Activated naive CD4-positive, alpha-beta T cell treated with anti-CD3 and anti-CD28 coated beads, Interleukin-2, amount 50 U/mL, for 16 hours (primary cell): ENCODE data around the gene LRP2.

ENCODE experiments used
- DNase-seq: peaks from one replicate; pipeline ENCODE4 v3.0.0-alpha.2; 2020

Gene LRP2

DNA sequence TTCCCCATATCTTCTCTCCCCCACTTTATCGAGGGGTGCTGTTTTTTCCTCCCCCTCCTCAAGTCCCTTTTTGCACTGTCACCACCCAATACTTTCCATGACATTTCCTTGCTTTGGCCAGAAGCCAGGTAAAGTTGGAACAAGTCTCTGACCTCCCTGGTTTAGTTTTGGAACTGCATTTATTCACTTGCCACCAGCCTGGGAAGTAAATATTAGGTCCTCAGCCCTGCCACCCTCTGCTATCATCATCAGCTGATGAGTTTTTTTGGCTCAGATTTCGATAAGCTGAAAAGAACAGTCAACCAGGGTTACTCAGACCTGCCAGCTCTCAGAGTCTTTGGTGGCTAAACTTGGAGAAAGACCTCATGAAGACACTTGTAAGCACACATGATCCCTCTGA lies 246.0 kb downstream of the LRP2 start:
- no peak for DNase-seq

DNA sequence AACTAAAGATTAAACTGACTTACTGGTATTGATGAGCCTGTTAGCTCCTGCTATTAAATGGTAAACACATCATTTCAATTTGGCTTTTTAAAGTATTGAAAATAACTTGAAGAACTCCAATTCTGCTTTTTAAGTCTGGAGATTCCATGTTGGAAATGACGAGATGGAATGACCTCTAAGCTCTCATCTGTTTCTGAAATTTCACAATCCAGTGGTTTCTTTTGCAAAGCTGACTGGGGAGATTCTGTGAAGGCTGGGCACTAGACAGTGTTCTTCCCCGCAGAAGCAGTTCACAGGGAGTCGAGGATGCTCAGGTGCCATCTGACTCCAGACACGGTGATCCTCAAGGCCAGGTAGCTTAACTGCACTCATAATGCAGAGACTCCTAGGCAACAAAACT lies 248.3 kb downstream of the LRP2 start:
- DNase-seq = no peak

DNA sequence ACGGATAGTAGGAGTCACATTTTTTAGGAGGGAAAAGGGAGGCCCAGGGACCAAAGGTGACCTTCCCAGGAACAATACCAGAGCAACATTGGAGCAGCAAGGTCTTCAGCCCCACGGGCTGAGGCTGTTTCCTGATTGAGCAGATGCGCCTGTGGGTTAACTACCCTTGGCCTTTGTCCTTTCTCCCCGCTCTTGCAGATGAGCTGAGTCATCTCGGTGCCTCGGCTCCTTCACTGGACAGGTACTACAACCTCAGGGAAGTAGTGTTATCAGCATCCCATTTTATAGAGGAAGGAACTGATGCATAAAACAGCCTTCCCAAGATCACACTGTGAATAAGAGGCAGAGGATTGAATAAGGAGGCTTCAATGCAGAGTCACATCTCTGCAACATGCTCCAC lies 249.5 kb downstream of the LRP2 start:
- DNase-seq = no peak

DNA sequence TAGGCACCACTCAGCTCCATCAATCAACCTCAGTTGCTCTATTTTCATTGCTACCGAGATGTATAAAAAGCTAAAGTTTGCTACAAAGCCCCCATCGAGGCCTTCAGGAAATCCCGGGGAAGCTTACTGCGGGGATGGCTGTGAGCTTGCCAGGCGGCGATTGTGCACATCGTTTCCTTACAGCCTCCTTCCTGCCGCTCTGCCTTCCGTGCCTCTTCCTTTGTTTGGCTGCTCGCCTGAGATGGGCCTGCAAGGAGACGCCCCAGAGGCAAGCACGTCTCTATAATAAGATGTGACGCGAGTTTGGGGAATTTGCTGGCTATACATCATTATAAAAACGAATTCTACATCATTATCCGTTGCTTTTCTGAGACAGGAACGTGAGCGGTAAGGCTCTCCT lies 251.4 kb downstream of the LRP2 start:
- no peak for DNase-seq

DNA sequence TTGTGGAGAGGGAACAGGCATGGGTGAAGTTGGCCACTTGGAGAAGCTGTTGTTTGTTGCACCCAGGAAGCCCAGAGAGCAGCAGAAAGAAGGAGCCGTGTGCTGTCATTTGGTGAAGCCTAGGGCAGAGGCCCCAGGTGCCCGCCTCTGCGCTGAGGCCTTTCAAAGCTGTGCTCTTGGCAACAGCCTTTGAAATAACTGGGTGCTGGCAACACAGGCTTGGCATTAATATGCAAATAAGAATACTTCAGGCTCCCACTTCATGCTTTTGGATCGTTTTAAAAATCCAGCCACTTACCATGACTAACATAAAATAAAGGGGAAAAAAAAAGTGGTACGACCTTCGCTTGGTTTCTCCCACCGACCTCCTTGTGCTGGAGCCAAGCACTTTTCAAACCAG lies 251.9 kb downstream of the LRP2 start:
- no peak for DNase-seq

DNA sequence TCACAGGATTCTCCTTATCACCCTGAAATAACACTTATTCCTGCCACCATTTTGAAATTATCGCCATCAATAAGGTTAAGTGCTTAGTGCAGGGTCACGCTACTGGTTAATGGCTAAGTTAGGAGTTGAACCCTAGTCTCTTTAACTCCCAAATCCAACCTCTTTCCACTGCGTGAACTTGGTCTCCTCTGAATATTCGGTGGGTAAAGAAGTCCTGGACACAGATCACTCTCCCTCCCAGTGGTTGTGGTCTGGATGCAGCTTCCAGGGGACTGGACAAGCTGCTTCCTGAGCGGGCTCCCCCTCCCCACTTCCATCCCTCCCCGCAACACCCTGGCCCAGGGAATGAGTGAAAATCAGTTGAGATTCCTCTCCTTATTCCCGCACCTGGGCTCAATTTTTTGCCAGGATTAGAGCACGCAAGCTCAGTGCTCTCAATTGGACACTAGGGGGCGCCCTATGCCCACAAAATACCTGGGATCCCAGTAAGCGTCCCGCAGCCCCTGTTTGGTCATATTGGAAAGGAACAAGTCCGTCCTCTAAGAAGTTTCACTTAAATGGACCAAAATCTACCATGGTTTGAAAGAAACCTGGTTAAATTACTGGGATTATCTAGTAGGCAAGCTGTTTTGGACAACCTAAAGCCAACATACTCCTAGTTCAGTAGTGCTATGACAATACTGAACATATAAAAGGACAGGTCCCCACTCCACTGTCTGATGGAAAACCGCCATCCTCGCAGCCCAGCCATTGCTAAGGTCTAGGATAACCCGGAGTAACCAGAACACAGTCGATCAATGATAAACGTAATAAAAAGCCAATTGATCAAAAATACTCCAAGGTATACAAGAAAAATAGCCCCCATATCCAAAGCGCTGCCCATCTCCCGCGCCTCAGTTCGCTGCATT lies 252.6 kb downstream of the LRP2 start:
- DNase-seq = peak; percentile 67

DNA sequence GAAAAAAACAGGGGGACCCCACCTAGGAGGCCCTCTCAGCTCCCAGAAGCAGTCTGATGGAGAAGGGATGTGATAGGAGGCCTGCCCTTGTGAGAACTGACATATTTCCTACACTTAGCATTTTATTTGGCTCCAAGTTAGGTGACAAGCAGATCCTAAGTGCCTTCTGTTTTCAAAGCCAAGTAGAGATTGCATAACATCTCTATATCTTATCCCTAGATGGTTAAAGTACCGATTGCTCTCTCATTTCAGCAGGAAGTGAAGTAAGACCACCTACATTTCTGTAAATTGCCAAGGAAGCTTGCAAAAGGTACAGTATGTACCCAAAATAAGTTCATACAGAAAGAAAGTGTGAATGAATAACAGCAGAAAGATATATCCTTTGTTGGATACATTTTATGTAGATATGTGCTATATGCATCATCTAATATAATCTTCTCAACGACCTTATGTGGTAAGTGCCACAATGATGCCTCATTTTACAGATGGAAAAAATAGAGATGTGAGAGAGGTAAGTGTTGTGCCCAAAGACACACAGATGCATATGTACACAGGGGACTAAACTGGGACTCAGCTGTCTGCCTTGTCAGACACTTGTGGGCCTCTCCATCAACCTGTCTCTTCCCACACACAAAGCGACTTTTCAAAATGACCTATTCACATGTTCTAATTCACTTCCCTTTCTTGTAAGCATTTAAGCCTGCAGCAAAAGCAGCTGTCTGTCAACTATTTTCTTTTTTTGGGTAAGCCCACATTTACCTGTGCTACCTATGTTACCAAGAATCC lies 254.0 kb downstream of the LRP2 start:
- no peak for DNase-seq

DNA sequence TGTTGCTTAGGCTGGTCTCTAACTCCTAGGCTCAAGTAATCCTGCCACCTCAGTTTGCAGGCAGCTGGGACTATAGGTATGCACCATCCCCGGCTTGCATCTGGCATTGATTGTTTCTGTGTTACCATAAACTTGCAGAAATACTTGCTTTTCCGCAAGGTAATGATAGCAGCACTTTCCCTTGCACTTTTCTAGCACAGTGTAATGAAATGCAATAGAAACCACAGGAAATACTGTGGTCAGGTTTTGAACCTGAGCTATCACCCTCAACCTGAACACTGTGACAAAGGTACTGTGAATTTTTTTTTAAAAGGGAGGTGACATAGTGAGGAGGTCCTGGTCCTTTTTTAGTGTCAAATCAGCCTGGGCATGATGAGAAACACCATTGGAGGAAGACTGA lies 254.7 kb downstream of the LRP2 start:
- DNase-seq = no peak

DNA sequence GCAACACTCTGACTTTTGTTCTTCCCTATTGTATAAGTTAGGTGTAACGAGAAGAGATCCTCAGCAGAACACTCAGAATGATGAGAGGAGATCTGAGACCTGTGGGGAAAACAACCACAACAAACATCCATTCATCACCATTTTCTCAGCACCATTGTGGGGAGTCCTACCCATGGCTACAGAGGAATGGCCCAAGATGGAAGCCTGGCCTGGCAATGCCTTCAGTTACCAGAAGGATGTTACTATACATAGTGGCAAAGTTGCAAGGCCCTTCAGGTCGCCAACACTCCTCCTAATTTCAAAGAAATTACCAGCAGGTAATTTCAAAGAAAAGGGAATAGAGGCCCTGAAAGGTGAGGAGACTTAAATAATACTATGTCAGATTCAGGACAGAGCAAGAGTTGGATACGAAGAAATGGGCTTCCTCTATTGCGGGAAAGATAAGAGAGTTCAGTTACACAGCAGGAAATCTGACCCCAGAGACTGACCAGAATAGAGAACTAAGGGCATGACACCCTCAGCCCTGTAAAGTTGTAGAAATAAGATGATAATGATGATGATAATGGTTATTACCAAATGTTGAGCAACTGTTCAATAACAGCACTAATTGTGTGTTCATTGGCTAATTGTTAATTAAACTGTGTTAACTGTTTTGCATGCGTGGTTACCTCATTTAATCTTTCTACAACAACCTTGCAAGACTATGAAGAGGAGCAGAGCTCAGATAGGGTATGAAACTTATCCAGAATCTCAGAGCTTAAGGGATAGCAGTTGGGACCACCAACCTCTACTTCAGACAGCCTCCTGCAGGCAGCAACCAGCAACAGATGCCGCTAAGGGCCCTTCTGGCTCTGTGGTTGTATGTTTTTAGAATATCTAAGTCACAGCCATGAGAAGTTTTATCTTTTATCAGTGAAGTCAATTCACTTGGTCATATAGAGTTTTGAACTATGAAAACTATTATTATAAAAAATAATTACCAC lies 255.5 kb downstream of the LRP2 start:
- DNase-seq = no peak

DNA sequence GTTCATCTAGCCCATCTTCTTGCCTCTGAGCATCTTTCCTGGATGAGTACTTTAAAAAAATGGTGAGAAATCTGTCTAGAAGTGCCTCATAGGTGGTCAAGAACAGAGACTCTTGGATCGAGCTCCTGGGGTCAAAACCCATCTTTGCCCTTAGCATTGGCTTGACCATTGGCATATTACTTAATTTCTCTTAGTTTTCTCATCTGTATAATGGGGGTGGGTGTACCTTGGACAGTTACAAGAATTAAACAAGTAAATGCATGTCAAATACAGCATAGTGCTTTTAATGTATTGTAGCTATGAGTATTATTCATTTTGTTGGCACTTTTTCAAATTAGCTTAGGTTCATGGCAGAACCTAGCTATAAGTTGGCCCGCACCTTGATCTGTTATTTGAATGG lies 256.2 kb downstream of the LRP2 start:
- no peak for DNase-seq

DNA sequence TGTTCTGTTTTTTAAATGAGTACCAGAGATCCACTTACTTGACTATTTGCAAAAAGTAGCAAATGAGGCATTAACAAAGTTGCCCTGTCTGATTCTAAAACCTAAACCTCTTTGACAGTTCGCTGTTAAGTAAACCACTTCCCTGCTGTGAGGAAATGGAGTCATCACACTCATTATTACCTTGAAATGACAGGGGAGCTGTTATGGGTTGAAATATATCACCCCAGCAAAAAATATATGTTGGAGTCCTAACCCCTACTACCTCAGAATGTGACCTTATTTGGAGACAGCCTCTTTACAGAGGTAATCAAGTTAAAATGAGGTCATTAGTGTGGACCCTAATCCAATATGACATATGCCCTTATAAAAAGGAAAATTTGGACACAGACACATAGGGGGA lies 256.9 kb downstream of the LRP2 start:
- DNase-seq = no peak

DNA sequence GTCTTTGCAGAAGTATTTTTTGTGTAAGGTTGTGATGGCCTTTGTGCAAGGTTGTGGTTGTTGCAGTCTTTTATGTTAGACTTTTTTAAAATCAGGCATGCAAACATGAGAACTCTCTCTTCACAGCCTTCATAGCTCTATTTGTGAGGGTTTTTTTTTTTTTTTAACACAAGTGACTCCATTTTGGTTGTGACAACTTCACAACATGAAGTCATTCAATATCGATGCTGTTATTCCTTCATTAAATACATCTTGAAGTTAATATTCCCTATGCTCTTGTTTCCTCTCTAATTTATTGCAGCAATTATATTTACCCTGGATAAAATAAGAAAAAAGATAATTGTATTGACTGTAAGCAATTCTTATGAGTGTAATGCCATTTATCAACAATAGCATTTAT lies 257.5 kb downstream of the LRP2 start:
- no peak for DNase-seq

DNA sequence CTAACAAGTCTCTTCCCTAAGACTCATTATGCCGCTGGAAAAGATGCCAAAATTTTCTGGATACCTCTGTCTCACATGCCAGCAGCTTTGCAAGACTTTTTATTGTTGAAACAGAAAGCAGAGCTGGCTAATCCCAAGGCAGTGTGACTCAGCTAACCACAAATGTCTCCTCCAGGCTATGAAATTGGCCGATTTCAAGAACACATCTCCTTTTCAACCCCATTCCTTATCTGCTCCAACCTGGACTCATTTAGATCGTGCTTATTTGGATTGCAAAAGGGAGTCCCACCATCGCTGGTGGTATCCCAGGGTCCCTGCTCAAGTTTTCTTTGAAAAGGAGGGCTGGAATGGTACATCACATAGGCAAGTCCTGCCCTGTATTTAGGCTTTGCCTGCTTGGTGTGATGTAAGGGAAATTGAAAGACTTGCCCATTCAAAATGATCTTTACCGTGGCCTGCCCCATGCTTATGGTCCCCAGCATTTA lies 266.7 kb downstream of the LRP2 start:
- DNase-seq = no peak

DNA sequence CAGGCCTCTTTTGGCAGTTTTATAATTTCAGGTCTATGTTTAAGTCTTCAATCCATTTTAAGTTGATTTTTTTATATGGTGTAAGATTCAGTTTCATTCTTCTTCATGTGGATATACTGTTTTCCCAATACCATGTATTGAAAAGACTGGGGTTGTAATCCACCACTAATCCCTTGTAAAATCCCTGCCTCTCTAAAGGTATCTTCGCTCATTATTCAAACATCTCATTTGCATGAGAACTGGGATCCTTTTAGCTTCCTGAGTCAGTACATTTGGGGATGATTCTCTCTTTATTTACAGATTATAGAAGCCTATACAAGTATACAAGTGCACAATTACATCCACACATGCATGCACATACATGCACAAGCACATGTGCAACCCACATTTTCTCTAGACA lies 267.7 kb downstream of the LRP2 start:
- no peak for DNase-seq

DNA sequence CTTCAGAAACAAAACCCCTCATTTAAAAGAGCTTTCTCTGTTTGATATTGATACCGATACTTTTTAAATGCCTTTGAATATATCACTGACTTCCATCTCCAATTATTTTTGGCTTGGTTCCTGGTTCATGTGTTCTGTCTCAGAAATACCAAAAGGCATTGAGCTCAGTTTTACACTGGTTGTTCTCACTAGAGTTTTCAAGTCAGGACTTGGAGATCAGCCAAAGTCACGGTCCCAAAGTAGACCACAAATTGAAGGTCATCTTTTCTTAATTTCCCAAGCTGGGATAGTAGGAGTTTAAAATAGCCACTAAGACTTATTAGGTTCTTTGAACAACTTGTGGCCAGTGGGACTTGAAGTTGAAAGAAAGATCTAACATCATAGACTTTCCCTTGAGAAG lies 268.8 kb downstream of the LRP2 start:
- DNase-seq = no peak

DNA sequence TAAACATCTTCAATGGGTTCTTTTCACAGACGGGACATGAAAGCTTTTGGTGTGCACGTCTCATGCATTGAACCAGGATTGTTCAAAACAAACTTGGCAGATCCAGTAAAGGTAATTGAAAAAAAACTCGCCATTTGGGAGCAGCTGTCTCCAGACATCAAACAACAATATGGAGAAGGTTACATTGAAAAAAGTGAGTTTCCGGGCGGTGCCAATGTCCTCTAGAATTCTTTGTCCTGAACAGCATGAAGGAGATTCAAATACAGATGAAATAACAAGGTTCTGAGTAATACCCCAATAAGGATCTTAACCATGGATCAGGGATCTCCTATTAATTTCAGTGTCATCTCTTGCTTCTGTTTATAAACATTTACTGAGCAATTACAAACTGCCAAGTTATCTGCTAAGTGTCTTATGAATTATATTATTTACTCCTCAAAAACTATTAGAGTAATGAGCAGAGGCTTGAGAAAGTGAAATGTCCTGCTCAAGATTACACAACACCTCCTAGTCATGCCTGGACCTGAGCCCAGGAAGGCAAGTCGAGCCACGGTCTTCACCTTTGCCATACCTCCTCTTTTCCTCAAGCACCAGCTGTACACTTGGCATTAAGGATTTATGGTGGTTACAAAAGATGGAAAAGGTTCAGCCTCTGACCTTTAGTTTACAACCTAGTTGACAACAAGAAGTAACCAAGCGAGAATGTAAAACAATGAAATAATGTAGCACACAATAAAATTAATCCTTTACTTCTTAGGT lies 270.4 kb downstream of the LRP2 start:
- no peak for DNase-seq

DNA sequence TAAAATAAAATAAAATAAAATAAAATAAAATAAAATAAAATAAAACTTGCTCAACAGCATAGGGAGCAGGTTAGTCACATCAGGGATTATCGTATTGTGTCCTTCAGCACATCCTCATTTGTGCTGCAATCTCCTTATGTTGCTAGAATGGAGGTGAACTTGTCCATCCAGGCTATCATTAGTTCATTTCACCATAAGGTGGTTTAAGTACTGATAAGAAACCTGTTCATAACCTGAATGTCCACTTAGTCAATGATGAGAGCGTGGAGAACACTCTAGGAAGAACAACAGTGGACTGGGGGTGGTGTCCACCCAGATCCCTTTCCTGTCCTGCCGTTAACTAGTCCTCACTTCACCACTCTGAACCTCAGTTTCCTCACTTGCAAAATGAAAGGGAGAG lies 271.1 kb downstream of the LRP2 start:
- no peak for DNase-seq

DNA sequence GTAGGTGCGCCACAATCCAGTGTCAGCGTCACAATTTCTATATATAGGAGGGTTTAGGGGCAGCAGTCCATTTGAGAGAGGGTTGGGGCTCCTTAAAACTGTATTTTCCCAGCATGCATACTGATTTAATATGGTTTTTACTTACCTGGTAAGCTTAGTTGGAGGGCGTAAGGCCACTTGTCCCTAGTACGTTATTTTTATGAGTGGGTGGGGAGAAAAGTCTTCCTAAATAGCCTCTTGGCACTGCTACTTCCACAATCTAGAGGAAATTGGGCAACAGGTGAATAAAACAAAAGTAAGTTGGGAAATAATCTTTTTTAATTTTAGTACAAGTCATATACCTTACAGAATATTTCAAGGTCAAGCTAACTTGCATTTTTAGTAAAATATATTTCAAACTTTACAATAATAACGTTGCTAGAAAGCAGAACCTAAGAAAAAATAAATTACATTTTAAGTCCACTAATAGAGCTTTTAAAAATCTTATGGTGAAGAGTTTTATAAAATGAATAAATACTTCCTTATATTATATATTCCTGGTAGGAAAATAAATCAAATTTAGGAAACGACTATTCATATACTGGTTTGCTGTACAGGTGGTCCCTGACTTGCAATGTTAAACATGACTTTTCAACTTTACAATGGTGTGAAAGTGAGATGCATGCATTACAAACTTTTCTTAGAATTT lies 272.1 kb downstream of the LRP2 start:
- no peak for DNase-seq

DNA sequence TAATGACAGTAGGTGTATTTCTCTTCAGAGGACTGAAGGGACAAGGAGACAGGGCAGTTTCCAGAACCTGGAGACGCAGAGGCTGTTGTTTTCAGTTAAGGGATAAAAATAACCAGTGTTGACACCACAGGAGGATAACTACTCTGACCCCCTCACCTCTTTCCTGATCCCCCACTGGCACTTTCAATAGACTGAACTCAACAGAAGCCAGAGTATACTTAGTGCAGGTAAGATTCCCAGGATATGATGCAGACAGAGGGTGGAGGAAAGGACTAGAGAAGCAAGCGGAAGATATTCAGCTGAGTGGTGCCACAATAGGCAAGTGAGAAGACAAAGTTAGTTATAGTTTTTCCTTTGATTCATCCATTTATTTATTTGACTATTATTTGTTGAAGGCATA lies 273.2 kb downstream of the LRP2 start:
- DNase-seq = no peak

DNA sequence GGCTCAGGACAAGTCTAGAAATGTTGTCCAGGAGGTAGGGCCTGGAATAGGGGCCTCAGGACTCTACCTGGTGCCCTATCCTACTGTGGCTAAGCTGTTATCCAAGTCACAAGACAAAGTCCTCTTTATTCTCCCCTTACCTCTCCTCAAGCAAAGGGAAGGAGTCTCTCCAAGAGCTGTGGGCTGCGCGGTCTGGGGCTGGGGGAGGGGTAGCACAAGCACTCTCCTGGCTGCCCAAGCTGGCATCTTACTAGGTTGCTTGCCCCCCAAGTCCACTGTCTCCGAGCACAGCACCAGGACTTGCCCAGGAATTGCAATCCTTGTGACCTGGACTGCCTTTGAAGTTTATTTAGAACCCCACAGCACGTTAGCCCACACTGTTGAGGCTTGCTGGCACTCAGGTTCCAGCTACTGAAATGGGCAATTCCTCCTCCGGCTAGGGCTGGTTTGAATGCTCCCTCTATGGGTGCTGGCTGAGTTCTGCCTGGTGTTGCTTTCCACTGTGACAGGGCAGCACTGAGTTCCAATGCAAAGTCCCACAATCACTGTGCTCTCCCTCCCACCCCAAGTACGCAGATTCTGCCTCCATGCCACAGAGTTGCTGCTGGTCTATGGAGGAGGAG lies 274.5 kb downstream of the LRP2 start:
- DNase-seq = no peak

DNA sequence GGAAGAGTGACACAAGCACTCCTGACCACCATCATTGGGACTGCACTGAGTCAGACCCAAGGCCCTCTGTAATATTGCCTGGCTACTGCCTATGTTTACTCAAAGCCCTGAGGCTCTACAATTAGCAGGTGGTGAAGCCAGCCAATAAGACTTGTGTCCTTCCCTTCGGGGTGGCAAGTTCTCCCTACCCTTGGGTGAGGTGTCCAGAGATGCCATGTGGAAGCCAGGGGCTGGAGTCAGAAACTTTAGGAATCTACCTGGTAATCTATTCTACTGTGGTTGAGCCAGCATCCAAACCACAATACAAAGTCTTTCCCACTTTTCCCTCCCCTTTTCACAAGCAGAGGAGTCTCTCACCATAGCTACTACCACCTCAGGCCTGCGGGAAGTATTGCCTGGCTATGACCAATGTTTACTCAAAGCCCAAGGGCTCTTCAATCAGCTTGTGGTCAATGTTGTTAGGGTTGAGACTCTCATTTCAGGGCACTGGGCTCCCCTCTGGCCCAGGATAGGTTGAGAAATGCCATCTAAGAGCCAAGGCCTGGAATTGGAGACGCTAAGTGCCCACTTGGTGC lies 275.4 kb downstream of the LRP2 start:
- no peak for DNase-seq
